ENCODE measurements around the gene THRB.

THRB gene

GRCh38 chr3:24374801-24375200 is 119.8 kb downstream of the THRB start:
- no peak for DNase-seq (ENCODE audit: low read depth)

GRCh38 chr3:24373198-24373959 is 121.3 kb downstream of the THRB start:
- no peak for DNase-seq (ENCODE audit: low read depth)

GRCh38 chr3:24372559-24373197 is 122.0 kb downstream of the THRB start:
- no peak for DNase-seq (ENCODE audit: low read depth)

- DNase-seq (ENCODE audit: low read depth), result no peak
Observed at GRCh38 chr3:24370352-24371090, 124.1 kb downstream of the THRB start.

- DNase-seq (ENCODE audit: low read depth), result no peak
Observed at GRCh38 chr3:24368605-24369004, 126.0 kb downstream of the THRB start.

GRCh38 chr3:24367664-24368264 is 126.9 kb downstream of the THRB start:
- DNase-seq (ENCODE audit: low read depth), result no peak

GRCh38 chr3:24367216-24367615 is 127.4 kb downstream of the THRB start:
- no peak for DNase-seq (ENCODE audit: low read depth)

GRCh38 chr3:24365168-24365567 is 129.5 kb downstream of the THRB start:
- no peak for DNase-seq (ENCODE audit: low read depth)

- no peak for DNase-seq (ENCODE audit: low read depth)
Observed at GRCh38 chr3:24364359-24364758, 130.3 kb downstream of the THRB start.

- no peak for DNase-seq (ENCODE audit: low read depth)
Observed at GRCh38 chr3:24363242-24363641, 131.4 kb downstream of the THRB start.

GRCh38 chr3:24361623-24362022 is 133.0 kb downstream of the THRB start:
- DNase-seq (ENCODE audit: low read depth), result no peak

GRCh38 chr3:24360957-24361356 is 133.7 kb downstream of the THRB start:
- no peak for DNase-seq (ENCODE audit: low read depth)

GRCh38 chr3:24359645-24360462 is 134.8 kb downstream of the THRB start:
- no peak for DNase-seq (ENCODE audit: low read depth)

GRCh38 chr3:24359102-24359501 is 135.5 kb downstream of the THRB start:
- no peak for DNase-seq (ENCODE audit: low read depth)

GRCh38 chr3:24357635-24358034 is 137.0 kb downstream of the THRB start:
- DNase-seq (ENCODE audit: low read depth), result no peak

- no peak for DNase-seq (ENCODE audit: low read depth)
Observed at GRCh38 chr3:24355806-24356205, 138.8 kb downstream of the THRB start.

GRCh38 chr3:24354230-24354629 is 140.4 kb downstream of the THRB start:
- DNase-seq (ENCODE audit: low read depth), result no peak

GRCh38 chr3:24352893-24353553 is 141.6 kb downstream of the THRB start:
- no peak for DNase-seq (ENCODE audit: low read depth)

GRCh38 chr3:24351779-24352469 is 142.7 kb downstream of the THRB start:
- DNase-seq (ENCODE audit: low read depth), result peak; percentile 32

- no peak for DNase-seq (ENCODE audit: low read depth)
Observed at GRCh38 chr3:24349367-24350019, 145.2 kb downstream of the THRB start.
